ENCODE measurements around the gene PDGFA.

DNA sequence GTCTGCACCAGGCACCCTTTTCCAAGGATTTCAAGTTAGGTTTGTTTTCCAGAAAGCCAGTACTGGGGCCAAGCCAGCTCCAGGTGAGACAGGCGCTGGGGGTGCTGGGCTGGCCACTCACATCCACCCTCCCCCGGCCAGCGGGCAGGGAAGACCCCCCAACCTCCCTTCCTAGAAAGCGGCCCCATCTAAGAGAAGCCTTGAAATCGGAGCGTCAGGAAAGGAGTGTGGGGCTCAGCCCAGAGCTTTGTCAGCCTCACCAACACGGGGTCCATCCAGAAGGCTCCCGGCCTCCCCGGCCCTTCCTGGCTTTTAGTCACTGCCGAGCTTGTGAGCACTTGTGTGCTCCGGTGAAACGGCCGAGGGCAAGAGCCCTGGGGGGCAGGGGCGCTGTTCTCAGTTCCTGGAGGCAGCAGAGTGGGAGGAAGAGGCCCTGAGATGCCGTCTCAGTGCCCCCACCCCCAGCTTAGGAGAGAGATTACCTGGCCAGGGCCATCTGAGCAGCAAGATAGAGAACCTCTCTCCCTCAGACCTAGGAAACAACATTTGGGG lies 39.6 kb downstream of the PDGFA start:
- TF ChIP-seq CTCF (conservative IDR thresholded peaks at IDR 0.05; ENCODE audit: low read depth, low read length) (no peak), EZH2phosphoT487 (IDR thresholded peaks at IDR 0.05; ENCODE audit: borderline replicate concordance, low read length) (no peak)

Data from PC-3 (cell line).